Activated T-cell treated with anti-CD3 and anti-CD28 coated beads, Interleukin-2, amount 50 U/mL, for 24 hours (primary cell): ENCODE data around the gene RGS6.

Experiments
- DNase-seq: peaks from one replicate; pipeline ENCODE4 v3.0.0-alpha.2; 2020
- H3K27ac Mint-ChIP-seq: 2 replicates; pipeline ENCODE4 v1.8.0; 2020; ENCODE audit warnings: mild to moderate bottlenecking, mixed read lengths
- H3K27me3 Mint-ChIP-seq: 2 replicates; pipeline ENCODE4 v1.8.0; 2020; ENCODE audit warnings: mixed read lengths
- H3K36me3 Mint-ChIP-seq: 2 replicates; pipeline ENCODE4 v1.8.0; 2020; ENCODE audit warnings: low read depth, mixed read lengths
- H3K4me1 Mint-ChIP-seq: 2 replicates; pipeline ENCODE4 v1.8.0; 2020; ENCODE audit warnings: low read depth, mixed read lengths
- H3K4me3 Mint-ChIP-seq: 2 replicates; pipeline ENCODE4 v1.8.0; 2020; ENCODE audit warnings: mild to moderate bottlenecking, moderate library complexity, mixed read lengths
- H3K9me3 Mint-ChIP-seq: 2 replicates; pipeline ENCODE4 v1.8.0; 2020; ENCODE audit warnings: mixed read lengths

The RGS6 gene

DNA sequence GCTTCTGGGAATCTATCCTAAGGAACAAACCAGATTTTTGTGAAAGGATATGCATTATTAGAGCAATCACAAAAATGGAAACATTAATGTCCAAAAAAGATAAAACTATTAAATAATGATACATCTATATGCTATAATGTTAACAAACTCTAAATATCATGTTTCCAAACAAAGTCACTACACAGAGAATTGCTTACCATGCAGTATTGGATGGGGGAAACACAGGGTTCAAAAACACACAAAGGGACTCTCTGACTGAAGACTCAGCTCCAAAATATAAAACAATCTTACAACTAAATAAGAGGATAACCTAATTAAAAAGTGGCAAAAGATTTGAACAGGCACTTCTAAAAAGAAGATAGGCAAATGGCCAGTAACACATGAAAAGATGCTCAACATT is 657.4 kb downstream of the RGS6 start:
- Mint-ChIP-seq H3K27me3 (peaks cover 14% of the 10 kb centered on the region), H3K4me1 (peaks cover 35% of the 10 kb centered on the region), H3K9me3 (no peaks in the 10 kb centered on the region), H3K27ac (no peak overlapping the region), H3K4me3 (no peak overlapping the region), H3K36me3 (no peaks in the 10 kb centered on the region)
- no peak for DNase-seq

DNA sequence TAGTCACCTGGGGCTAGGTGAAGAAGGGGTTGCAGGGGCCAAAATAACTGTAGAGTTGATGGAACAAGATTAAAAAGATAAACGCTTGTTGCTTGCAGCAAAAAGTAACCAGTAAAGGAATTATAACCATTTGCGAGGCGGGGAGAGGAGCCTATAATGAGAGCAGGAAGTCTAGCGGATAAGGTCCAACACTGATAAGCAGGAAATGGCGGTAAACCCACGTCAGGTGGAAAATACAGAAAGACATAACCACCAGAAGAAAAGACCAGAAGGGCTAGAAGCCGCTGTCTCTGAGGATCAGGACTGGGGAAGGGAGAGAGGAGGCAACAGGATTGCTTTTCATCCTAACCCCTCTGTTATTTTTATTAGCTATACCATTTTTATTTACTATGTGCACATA is 658.3 kb downstream of the RGS6 start:
- no peak overlapping the region for H3K4me3 Mint-ChIP-seq
- peaks cover 20% of the 10 kb centered on the region for H3K27me3 Mint-ChIP-seq
- H3K27ac Mint-ChIP-seq: no peak overlapping the region
- no peak for DNase-seq
- H3K9me3 Mint-ChIP-seq: no peaks in the 10 kb centered on the region
- H3K36me3 Mint-ChIP-seq: no peaks in the 10 kb centered on the region
- peaks cover 44% of the 10 kb centered on the region for H3K4me1 Mint-ChIP-seq

DNA sequence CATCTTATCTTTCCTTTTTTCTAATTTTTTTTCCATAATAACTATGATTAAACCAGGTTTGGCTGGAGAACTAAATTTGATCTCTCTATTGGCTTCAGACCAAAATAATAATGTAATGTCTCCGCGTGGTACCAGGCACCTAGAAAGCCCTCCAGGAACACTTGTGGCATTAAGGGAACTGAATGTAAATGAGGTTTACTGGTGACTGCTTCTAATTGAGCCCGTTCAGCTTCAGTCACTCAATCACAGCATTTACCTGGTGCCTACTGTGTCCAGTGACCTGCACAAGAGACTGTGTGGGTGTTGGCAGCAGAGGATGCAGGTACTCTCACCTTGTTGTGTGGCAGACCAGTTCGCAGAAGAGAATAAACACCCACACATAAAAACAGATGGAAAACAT is 659.2 kb downstream of the RGS6 start:
- Mint-ChIP-seq H3K27ac (no peak overlapping the region), H3K4me3 (no peak overlapping the region), H3K9me3 (no peaks in the 10 kb centered on the region), H3K27me3 (peaks cover 27% of the 10 kb centered on the region), H3K36me3 (no peaks in the 10 kb centered on the region), H3K4me1 (peaks cover 48% of the 10 kb centered on the region)
- no peak for DNase-seq

DNA sequence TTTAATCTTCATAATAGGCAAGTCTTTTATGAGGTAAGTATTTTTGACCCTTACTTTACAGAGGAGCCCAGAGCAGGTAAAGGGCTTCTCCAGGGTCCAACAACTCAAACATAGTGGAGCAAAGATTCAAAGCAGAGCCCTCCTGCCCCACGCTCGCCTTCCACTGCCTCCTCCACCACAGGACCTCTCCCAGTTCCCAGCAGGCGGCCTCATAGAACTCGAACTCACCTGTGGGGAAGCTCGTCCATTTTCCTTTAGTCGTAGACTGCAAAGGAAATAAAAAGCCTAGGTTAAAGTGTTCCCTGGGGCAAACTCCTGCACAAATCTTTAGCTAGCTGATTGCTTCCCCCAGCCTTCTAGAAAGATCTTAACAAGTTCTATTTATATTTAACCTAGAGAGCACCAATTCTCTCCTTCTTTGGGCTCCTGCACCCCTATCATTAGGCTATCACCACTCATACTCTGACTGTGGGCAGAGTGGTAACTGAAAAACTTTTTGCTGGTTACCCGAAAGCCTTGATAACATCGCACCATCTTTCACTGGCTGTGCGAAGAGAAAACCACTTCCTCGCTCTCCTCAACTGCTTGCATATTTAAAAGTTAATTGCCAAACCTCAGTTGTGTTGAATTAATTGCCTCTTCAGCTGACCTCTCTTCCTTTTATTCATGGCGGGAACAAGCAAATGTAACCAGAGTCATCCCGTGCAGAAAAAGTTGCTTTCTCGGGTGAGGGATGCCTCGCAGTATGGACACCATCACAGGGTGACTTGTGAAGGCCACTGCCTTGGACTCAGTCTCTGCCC is 662.1 kb downstream of the RGS6 start:
- Mint-ChIP-seq H3K4me3 (peak overlapping the region; percentile 3), H3K27me3 (peaks cover 42% of the 10 kb centered on the region), H3K36me3 (no peaks in the 10 kb centered on the region), H3K9me3 (no peaks in the 10 kb centered on the region), H3K27ac (peak overlapping the region; percentile 67), H3K4me1 (peaks cover 48% of the 10 kb centered on the region)
- no peak for DNase-seq

DNA sequence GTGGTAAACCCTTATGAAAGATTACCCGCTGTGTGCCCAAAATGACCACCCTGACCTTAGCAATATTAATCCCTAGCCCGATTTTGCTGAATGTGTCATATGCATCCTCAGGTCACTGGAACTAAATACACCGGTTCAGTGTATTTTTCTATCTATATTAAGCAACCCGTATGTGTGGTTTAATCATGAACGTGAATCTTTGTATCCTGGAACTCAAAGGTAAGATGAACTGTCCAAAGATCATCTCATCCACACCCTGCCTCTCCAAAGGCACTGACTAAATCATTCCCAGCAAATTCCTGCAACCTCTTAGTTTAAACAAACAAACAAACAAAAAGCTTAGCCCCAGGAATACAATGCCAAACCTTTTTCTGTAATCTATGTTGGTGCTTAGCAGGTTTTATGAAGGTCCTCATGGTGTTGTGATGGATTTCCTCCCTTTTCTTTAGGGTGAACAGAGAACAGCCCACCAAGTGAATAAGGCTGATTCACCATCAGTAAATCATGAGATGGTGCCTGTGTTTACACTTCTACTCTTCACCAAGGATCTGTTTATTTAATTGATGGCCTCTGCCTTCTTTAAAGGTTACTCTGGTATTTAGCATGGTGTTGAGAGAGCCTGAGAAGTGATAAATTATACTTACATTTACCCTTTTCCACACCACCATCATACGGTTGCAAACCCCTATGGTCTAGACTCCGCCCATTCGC is 663.1 kb downstream of the RGS6 start:
- no peak for DNase-seq
- H3K4me3 Mint-ChIP-seq: no peak overlapping the region
- H3K36me3 Mint-ChIP-seq: no peaks in the 10 kb centered on the region
- H3K27ac Mint-ChIP-seq: no peak overlapping the region
- peaks cover 43% of the 10 kb centered on the region for H3K4me1 Mint-ChIP-seq
- H3K27me3 Mint-ChIP-seq: peaks cover 42% of the 10 kb centered on the region
- no peaks in the 10 kb centered on the region for H3K9me3 Mint-ChIP-seq

DNA sequence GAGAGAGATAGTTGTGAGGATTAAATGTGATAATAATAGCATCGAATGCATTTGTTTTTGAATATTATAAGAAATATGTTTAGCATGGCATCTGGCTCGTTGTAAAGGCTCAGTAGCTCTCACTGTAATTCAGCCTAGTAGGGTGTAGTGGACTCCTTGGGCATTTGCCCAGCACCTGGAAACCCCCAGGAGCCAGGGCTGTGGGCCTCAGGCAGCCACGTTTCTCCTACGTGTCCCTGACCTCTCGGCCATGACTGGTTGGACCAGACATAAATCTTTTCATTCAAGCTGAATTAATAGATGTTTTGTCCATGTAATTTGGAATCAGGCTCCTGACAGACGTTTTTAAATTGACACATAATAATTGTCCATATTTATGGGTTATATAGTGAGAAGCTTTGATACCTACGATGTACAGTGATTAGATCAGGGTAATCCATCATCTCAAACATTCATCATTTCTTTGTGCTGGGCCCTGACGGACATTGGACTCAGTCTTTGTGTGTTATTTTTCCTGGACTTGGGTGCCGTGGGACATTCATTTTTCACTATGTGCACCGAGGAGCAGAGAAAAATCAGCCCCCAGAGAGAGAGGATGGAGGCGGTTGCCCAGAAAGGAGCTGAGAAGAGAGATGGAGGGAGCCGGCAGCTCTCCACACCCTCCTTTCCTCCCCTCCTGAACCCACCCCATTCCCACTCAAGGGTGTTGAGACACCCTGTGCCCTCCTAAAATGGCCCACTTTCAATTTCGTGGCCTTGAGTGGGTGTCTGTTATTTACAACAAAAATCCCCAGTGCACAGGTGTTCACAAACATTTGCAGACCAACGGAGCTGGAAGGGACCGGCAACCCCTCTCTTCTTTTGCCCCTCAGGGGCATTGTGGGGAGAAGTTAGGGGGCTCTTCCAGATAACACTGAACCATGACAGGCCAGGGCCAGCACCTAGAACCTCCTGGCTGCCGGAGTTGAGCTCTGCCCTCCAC is 665.3 kb downstream of the RGS6 start:
- peaks cover 30% of the 10 kb centered on the region for H3K4me1 Mint-ChIP-seq
- peaks cover 33% of the 10 kb centered on the region for H3K27me3 Mint-ChIP-seq
- H3K4me3 Mint-ChIP-seq: no peak overlapping the region

DNA sequence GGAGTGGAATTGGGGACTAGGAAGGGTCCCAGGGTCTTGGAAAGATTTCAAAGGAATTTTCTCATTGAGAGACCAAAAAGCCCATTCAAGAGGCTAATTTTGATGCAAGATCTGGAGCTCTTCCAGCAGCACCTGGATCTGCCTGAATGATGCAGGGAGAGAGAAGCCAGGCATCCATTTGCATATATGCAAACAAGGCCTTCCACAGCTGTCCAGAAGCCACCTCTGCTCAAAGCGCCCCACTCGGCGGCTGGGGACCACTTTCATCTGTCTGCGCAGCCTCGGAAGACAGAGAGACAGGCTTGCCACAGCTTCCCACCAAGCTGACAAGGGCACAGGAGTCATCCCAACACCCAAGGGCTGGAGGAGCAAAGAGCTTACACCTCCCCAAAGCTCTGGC is 666.1 kb downstream of the RGS6 start:
- no peak for DNase-seq
- Mint-ChIP-seq H3K27ac (no peak overlapping the region), H3K27me3 (peaks cover 28% of the 10 kb centered on the region), H3K4me1 (peaks cover 26% of the 10 kb centered on the region), H3K36me3 (no peaks in the 10 kb centered on the region), H3K4me3 (no peak overlapping the region), H3K9me3 (no peaks in the 10 kb centered on the region)

More for the DNA sequence above, 665.3 kb downstream of the RGS6 start:
- DNase-seq: no peak
- Mint-ChIP-seq H3K9me3 (no peaks in the 10 kb centered on the region), H3K27ac (no peak overlapping the region), H3K36me3 (no peaks in the 10 kb centered on the region)

DNA sequence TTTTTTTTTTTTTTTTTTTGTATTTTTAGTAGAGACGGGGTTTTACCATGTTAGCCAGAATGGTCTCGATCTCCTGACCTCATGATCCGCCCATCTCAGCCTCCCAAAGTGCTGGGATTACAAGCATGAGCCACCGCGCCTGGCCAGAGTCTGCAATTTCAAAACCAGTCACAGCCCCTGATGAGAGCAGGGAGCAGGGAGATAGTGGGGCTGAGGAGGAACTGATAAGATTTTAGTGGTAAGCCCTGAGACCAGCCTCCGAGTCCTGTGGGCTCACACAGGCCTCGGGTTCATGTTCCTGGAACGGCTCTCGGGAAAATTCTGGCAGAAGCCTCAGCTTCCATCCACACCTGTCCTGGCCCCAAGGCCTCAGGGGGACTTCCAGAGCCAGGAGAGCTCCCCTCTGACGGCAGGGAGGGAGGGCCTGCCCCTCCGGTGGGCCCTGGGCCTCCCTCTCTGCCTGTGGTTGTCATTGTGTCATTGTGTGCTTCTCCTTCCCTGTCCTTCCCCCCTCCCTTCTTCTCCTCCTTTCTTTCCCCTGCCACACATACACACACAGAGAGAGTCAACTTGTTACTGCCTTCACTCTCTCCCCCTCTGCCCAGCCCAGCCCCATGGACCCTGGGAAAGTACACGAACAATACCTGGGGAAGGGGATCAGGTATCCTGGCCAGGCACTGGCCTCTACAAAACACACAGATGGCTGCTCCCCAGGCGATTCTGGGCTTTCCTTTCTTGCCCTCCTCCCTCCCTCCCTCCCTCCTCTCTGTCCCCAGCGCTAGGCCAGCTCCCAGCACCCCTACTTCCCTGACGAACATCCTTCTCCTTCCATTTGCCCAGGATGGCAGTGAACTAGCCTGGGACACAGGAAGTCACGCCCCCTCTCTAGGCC is 667.6 kb downstream of the RGS6 start:
- H3K27ac Mint-ChIP-seq: no peak overlapping the region
- H3K4me1 Mint-ChIP-seq: peaks cover 11% of the 10 kb centered on the region
- H3K4me3 Mint-ChIP-seq: no peak overlapping the region
- no peak for DNase-seq
- no peaks in the 10 kb centered on the region for H3K9me3 Mint-ChIP-seq
- peaks cover 28% of the 10 kb centered on the region for H3K27me3 Mint-ChIP-seq
- no peaks in the 10 kb centered on the region for H3K36me3 Mint-ChIP-seq

DNA sequence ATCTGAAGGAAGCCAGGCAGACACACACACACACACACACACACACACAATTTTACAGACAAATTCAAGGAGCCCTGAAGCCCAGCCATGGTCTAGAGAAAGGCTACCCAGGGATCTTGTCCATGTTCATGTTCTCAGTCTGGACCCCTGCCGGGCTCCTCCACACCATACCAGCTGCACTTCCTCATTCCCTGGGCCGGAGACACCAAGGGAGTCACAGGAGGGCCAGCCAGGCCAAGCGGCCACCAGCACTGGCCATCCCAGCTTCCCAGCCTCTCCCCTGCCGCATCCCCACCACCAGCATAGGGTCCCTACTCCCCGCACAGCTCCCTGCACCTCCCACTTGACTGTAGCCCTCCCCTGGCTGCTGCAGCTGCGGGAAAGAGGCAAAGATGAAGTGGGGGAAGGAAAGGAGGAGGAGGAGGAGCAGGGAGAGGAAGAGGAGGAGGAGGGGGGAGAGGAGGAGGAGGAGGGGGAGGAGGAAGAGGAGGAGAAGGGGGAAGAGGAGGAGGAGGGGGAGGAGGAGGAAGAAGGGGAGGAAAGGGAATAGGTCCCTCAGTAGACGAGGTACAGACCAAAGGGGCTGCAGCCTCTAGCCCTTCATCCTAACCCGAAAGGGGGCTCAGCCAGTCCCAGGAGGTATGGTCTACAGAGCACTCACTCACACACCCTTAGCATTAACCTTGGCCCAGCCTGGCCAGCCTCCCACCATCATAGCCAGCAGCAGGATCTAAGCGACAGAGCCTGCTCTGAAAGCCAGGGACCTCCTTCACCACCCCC is 668.5 kb downstream of the RGS6 start:
- no peak for DNase-seq
- Mint-ChIP-seq H3K9me3 (no peaks in the 10 kb centered on the region), H3K27me3 (peaks cover 20% of the 10 kb centered on the region), H3K36me3 (no peaks in the 10 kb centered on the region), H3K4me3 (no peak overlapping the region), H3K4me1 (peaks cover 2% of the 10 kb centered on the region), H3K27ac (no peak overlapping the region)

DNA sequence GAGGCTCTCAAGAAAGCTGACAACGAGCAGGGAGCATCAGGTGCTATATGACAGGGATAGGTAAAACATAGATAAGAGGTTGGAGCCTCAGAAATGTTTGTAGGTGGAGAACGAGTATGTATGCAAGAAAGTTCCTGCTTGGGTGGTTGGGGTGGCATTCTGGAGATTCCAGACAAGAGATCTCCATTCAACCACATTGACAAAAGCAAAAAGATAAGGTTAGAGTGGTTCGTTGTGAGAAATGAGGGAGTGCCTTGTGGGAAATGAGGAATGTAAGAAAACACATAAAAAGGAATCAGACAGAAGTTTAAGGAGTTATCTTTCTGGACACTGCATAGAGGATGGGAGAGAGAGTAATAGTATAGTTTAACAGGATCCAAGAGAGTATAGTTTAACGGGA is 671.4 kb downstream of the RGS6 start:
- Mint-ChIP-seq H3K9me3 (no peaks in the 10 kb centered on the region), H3K27ac (no peak overlapping the region), H3K36me3 (no peaks in the 10 kb centered on the region), H3K27me3 (no peaks in the 10 kb centered on the region), H3K4me3 (no peak overlapping the region), H3K4me1 (peaks cover 4% of the 10 kb centered on the region)
- no peak for DNase-seq

DNA sequence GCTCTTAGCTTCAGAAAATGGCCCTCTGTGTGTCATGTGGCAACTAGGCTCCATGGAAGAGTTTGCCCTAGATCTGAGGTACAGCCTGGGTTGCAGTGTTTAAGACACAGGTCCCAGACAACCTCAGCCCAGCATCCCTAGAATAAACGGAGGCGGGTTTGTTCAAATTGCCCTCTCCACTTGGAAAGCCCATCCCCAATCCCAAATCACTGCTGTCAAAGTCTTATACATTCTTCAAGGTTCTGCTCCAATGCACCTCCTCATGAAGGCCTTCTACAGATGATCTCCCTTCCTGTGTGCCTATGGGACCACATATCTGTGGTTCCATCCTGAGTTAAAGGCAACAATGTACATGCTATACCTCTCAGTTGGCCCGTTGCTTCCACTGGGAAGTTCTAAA is 671.9 kb downstream of the RGS6 start:
- H3K27me3 Mint-ChIP-seq: no peaks in the 10 kb centered on the region
- no peak for DNase-seq
- H3K4me3 Mint-ChIP-seq: no peak overlapping the region
- no peaks in the 10 kb centered on the region for H3K9me3 Mint-ChIP-seq
- no peaks in the 10 kb centered on the region for H3K36me3 Mint-ChIP-seq
- H3K27ac Mint-ChIP-seq: no peak overlapping the region
- peaks cover 7% of the 10 kb centered on the region for H3K4me1 Mint-ChIP-seq

DNA sequence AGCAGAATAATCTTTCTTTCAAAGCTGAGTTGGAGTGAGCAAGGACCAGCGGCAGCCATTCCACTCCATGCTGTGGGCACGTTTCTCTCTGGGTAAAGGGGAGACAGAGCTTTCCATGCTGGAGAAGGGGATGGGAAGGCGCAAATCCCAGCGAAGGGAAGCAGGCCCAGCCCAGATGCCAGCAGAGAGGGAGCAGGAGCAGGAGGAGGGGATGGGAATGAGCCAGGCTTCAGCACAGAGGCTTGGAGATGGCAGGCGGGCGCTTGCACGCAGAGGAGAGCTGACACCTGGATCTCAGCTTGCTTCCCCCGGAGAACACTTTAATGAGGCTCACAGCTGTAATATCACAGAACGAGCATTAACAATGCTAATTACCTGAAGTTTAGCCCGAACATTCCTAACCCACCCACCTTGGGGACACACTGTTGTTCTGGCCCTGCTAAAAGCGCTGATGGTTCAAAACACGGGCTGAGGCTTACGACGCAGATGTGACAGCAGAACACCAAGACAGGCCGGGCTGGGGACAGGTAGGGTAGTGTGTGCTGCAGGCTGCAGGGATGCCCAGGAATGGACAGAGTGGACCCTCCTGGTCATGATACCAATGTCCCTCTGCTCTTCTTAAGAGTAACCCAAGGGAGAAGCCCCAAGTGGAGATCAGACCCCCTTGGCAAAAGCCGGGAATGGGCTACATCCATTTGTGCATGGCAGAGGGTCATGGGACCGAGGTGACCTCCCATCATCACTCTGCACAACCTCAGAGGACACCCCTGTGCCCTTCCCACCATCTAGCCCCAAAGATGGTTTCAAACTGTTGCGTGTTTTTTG is 673.1 kb downstream of the RGS6 start:
- H3K36me3 Mint-ChIP-seq: no peaks in the 10 kb centered on the region
- no peak for DNase-seq
- no peaks in the 10 kb centered on the region for H3K27me3 Mint-ChIP-seq
- H3K4me3 Mint-ChIP-seq: no peak overlapping the region
- H3K4me1 Mint-ChIP-seq: peaks cover 7% of the 10 kb centered on the region
- H3K9me3 Mint-ChIP-seq: no peaks in the 10 kb centered on the region
- no peak overlapping the region for H3K27ac Mint-ChIP-seq

DNA sequence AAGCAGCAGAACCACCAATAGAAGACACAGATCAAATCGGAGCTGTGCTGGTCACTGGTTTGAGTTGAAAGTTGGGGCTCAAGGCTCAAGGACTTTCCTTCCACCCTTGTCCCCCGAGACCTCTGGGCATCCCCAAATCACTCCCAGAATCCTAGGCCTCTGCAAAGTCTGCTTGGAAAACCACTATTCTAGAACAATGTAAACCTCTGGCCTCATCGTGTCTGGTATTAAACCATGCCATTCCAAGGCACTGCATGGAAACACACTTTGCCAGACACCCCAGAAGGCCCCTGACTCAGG is 673.6 kb downstream of the RGS6 start:
- no peak for DNase-seq
- peaks cover 7% of the 10 kb centered on the region for H3K4me1 Mint-ChIP-seq
- no peaks in the 10 kb centered on the region for H3K9me3 Mint-ChIP-seq
- no peak overlapping the region for H3K4me3 Mint-ChIP-seq
- H3K36me3 Mint-ChIP-seq: no peaks in the 10 kb centered on the region
- H3K27me3 Mint-ChIP-seq: no peaks in the 10 kb centered on the region
- H3K27ac Mint-ChIP-seq: no peak overlapping the region
